ENCODE data around the gene SKP1.
A peak's percentile ranks its signal among the peaks of the same experiment; 100 is the strongest.

Gene SKP1

GRCh38 chr5:134141331-134142050 is 35.3 kb downstream of the SKP1 start:
- H3K27ac ChIP-seq (ENCODE audit: low read depth, low read length): no peak overlapping the region

GRCh38 chr5:134140530-134141201 is 36.1 kb downstream of the SKP1 start:
- Histone ChIP-seq H4K20me1 (ENCODE audit: control insufficient read depth, insufficient read depth, low read depth, low read length) (peaks cover 6% of the 10 kb centered on the region; the same call in 1 of the 2 replicates), H3K27me3 (ENCODE audit: control insufficient read depth, low read length) (no peaks in the 10 kb centered on the region), H3K4me2 (ENCODE audit: low read length) (no peak overlapping the region), H3K36me3 (ENCODE audit: control insufficient read depth, low read length) (peaks cover 22% of the 10 kb centered on the region), H3K27ac (ENCODE audit: low read depth, low read length) (no peak overlapping the region), H3K79me2 (ENCODE audit: control insufficient read depth, low read length) (peaks cover 11% of the 10 kb centered on the region), H3K4me3 (ENCODE audit: low read length) (no peak overlapping the region), H3K9me2 (replicated peaks; ENCODE audit: control insufficient read depth, low read length) (no peaks in the 10 kb centered on the region), H3F3A (ENCODE audit: control insufficient read depth, insufficient read depth) (no peaks in the 10 kb centered on the region; the same call in 1 of the 2 replicates), H3K9me3 (ENCODE audit: control insufficient read depth, insufficient read depth, low read length) (no peaks in the 10 kb centered on the region), H3K4me1 (ENCODE audit: control insufficient read depth, low read length) (peaks cover 18% of the 10 kb centered on the region)
- TF ChIP-seq EZH2phosphoT487 (IDR thresholded peaks at IDR 0.05; ENCODE audit: borderline replicate concordance, low read length): no peak
- TF ChIP-seq CTCF (IDR thresholded peaks at IDR 0.05; ENCODE audit: low read depth, low read length, poor library complexity, severe bottlenecking): peak; percentile 87

More at GRCh38 chr5:134141331-134142050, 35.3 kb downstream of the SKP1 start:
- no peaks in the 10 kb centered on the region for H3K9me3 ChIP-seq (ENCODE audit: control insufficient read depth, insufficient read depth, low read length)
- H3K79me2 ChIP-seq (ENCODE audit: control insufficient read depth, low read length): peaks cover 11% of the 10 kb centered on the region
- no peaks in the 10 kb centered on the region for H3K9me2 ChIP-seq (replicated peaks; ENCODE audit: control insufficient read depth, low read length)
- H3K36me3 ChIP-seq (ENCODE audit: control insufficient read depth, low read length): peaks cover 29% of the 10 kb centered on the region
- peaks cover 6% of the 10 kb centered on the region; the same call in 1 of the 2 replicates for H4K20me1 ChIP-seq (ENCODE audit: control insufficient read depth, insufficient read depth, low read depth, low read length)
- no peaks in the 10 kb centered on the region for H3K27me3 ChIP-seq (ENCODE audit: control insufficient read depth, low read length)
- H3K4me1 ChIP-seq (ENCODE audit: control insufficient read depth, low read length): peaks cover 18% of the 10 kb centered on the region
- no peak overlapping the region for H3K4me3 ChIP-seq (ENCODE audit: low read length)
- H3F3A ChIP-seq (ENCODE audit: control insufficient read depth, insufficient read depth): no peaks in the 10 kb centered on the region; the same call in 1 of the 2 replicates
- TF ChIP-seq CTCF (IDR thresholded peaks at IDR 0.05; ENCODE audit: low read depth, low read length, poor library complexity, severe bottlenecking) (no peak), EZH2phosphoT487 (IDR thresholded peaks at IDR 0.05; ENCODE audit: borderline replicate concordance, low read length) (no peak)
- no peak overlapping the region for H3K4me2 ChIP-seq (ENCODE audit: low read length)

- TF ChIP-seq CTCF (IDR thresholded peaks at IDR 0.05; ENCODE audit: low read depth, low read length, poor library complexity, severe bottlenecking) (no peak), EZH2phosphoT487 (IDR thresholded peaks at IDR 0.05; ENCODE audit: borderline replicate concordance, low read length) (no peak)
- H4K20me1 ChIP-seq (ENCODE audit: control insufficient read depth, insufficient read depth, low read depth, low read length): no peaks in the 10 kb centered on the region
- H3K79me2 ChIP-seq (ENCODE audit: control insufficient read depth, low read length): peaks cover 4% of the 10 kb centered on the region
- peaks cover 18% of the 10 kb centered on the region for H3K4me1 ChIP-seq (ENCODE audit: control insufficient read depth, low read length)
- no peaks in the 10 kb centered on the region for H3K9me2 ChIP-seq (replicated peaks; ENCODE audit: control insufficient read depth, low read length)
- H3K27ac ChIP-seq (ENCODE audit: low read depth, low read length): no peak overlapping the region
- no peaks in the 10 kb centered on the region for H3K9me3 ChIP-seq (ENCODE audit: control insufficient read depth, insufficient read depth, low read length)
- no peaks in the 10 kb centered on the region; the same call in 1 of the 2 replicates for H3F3A ChIP-seq (ENCODE audit: control insufficient read depth, insufficient read depth)
- H3K36me3 ChIP-seq (ENCODE audit: control insufficient read depth, low read length): peaks cover 18% of the 10 kb centered on the region
- no peaks in the 10 kb centered on the region for H3K27me3 ChIP-seq (ENCODE audit: control insufficient read depth, low read length)
- no peak overlapping the region for H3K4me2 ChIP-seq (ENCODE audit: low read length)
- no peak overlapping the region for H3K4me3 ChIP-seq (ENCODE audit: low read length)
Observed at GRCh38 chr5:134139891-134140469, 36.8 kb downstream of the SKP1 start.

Data from DOHH2 (cell line).